Measurements from ENCODE around the gene HEXD.

Gene HEXD

DNA sequence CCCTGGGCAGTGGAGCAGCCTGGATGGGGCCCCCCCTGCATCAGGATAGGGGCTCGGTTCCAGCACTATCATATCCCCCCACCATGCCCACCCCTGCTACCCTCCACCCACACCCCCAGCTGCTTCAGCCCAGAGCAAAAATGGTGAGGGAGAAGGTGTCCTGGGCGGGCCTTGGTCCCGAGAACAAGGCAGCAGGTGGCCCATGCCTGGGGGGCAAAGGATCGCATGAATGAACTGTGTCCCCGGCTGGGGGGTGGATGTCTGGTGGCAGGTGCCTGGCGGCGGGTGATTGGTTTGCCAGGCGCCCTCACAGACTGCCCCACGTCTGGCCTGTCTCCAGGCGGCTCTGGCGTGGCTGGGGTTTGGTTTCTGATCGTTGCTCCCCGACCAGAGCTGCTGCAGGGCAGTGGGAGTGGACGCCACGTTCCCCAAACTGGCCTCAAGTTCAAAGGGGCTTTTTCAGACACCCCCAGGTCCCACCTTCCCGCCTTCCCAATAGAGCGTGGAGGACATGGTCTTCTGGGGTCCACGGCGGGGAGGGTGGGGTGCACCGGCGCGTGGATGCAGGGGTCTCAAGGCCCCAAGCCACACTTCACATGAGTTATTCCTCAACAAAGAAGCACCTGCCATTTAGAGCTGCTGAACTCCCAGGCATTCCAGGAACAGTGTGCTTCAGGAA, 34.0 kb upstream of the HEXD start:
- in situ Hi-C loops (cut with MboI; ENCODE audit: low pct_unique_long_range_greater_than_20kb, low sequenced_read_pairs, unreplicated experiment) = no loop called here
- no peak for DNase-seq (ENCODE audit: low spot score)
- TF ChIP-seq, protein P1, sequence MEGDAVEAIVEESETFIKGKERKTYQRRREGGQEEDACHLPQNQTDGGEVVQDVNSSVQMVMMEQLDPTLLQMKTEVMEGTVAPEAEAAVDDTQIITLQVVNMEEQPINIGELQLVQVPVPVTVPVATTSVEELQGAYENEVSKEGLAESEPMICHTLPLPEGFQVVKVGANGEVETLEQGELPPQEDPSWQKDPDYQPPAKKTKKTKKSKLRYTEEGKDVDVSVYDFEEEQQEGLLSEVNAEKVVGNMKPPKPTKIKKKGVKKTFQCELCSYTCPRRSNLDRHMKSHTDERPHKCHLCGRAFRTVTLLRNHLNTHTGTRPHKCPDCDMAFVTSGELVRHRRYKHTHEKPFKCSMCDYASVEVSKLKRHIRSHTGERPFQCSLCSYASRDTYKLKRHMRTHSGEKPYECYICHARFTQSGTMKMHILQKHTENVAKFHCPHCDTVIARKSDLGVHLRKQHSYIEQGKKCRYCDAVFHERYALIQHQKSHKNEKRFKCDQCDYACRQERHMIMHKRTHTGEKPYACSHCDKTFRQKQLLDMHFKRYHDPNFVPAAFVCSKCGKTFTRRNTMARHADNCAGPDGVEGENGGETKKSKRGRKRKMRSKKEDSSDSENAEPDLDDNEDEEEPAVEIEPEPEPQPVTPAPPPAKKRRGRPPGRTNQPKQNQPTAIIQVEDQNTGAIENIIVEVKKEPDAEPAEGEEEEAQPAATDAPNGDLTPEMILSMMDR (IDR thresholded peaks at IDR 0.05; ENCODE audit: extremely low read depth, insufficient read depth, missing control alignments) = no peak

DNA sequence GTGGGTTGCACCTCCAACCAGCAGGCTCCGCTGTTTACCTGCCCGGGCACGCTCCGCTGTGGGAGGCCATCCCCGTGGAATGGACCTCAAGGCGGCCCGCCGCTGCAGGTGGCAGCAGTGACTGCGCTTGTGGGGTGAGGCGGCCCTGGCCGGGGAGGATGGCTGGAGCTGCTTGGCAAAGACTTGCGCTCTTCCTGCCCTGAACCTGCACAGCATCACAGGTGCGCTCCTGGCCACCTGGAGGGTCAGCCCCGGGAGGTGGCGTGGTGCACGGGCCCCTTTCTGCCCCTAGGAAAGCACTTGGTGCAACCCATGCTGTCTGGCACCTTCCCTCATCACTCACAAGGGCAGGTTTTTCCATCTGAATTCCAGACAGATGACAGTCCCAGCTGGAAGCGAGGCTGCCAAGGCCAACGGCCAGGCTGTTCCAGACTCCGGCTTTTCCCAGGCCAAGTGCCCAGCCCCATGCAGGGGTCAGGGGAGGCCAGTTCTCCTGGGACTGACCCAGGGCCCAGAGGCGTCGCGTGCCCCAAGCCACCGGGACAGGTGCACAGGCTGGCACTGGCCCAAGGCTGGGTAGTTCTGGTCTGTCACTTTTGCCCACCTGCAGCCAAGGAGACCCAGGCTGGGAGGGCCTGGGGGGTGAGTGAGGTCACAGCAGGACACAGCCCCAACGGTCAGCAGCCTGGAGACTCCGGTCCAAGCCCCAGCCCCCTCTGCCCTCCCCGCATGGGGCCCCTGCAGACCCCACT, 33.2 kb upstream of the HEXD start:
- TF ChIP-seq, protein P1 (IDR thresholded peaks at IDR 0.05; ENCODE audit: extremely low read depth, insufficient read depth, missing control alignments) = no peak
- in situ Hi-C loops (cut with MboI; ENCODE audit: low pct_unique_long_range_greater_than_20kb, low sequenced_read_pairs, unreplicated experiment) = no loop called here
- no peak for DNase-seq (ENCODE audit: low spot score)

DNA sequence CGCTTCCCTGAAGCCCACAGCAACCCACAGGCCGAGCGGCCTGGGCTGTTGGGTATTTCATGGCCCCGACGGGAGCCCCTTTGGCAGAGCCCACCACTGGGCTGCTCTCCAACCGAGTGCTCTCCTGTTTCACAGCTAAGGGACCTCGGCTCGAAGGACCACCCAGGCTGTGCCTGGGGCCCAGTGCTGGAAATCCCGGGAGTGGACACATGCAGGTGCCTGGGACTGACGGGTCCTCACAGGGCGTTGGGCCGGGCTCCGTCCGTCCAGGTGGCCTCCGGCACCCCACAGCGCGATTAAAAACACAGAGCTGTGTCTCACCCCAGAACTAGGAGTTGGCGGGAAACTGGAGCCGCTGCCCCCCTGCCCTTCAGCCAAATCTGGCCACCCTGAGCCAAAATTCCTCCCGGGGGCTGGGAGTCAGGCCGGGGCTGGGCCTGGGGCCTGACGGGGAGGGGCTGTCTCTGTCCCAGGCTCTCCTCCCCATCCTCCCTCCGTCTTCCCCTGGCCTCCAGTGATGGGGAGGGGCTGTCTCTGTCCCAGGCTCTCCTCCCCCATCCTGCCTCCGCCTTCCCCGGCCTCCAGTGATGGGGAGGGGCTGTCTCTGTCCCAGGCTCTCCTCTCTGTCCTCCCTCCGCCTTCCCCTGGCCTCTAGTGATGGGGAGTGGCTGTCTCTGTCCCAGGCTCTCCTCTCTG, 32.4 kb upstream of the HEXD start:
- TF ChIP-seq, protein P1 (IDR thresholded peaks at IDR 0.05; ENCODE audit: extremely low read depth, insufficient read depth, missing control alignments) = no peak
- in situ Hi-C loops (cut with MboI; ENCODE audit: low pct_unique_long_range_greater_than_20kb, low sequenced_read_pairs, unreplicated experiment) = no loop called here

DNA sequence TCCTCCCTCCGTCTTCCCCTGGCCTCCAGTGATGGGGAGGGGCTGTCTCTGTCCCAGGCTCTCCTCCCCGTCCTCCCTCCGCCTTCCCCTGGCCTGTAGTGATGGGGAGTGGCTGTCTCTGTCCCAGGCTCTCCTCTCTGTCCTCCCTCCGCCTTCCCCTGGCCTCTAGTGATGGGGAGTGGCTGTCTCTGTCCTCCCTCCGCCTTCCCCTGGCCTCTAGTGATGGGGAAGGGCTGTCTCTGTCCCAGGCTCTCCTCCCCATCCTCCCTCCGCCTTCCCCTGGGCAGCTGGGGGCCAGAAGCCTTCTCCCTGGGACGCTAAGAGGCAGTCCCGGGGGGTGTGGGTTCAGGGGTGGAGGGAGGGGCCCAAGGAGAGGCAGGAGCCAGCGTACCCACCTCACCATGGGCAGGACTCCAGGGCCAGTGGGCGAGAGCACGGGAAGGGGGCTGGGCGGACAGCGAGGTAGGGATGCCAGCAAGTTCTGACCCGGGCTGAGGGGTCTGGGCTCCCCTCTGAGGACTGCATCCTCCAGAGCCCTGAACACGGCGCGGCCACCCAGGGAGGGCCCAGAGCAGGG, 31.8 kb upstream of the HEXD start:
- TF ChIP-seq, protein P1 (IDR thresholded peaks at IDR 0.05; ENCODE audit: extremely low read depth, insufficient read depth, missing control alignments) = no peak
- in situ Hi-C loops (cut with MboI; ENCODE audit: low pct_unique_long_range_greater_than_20kb, low sequenced_read_pairs, unreplicated experiment) = no loop called here
- no peak for DNase-seq (ENCODE audit: low spot score)

More for the DNA sequence above, 32.4 kb upstream of the HEXD start:
- DNase-seq (ENCODE audit: low spot score) = no peak

DNA sequence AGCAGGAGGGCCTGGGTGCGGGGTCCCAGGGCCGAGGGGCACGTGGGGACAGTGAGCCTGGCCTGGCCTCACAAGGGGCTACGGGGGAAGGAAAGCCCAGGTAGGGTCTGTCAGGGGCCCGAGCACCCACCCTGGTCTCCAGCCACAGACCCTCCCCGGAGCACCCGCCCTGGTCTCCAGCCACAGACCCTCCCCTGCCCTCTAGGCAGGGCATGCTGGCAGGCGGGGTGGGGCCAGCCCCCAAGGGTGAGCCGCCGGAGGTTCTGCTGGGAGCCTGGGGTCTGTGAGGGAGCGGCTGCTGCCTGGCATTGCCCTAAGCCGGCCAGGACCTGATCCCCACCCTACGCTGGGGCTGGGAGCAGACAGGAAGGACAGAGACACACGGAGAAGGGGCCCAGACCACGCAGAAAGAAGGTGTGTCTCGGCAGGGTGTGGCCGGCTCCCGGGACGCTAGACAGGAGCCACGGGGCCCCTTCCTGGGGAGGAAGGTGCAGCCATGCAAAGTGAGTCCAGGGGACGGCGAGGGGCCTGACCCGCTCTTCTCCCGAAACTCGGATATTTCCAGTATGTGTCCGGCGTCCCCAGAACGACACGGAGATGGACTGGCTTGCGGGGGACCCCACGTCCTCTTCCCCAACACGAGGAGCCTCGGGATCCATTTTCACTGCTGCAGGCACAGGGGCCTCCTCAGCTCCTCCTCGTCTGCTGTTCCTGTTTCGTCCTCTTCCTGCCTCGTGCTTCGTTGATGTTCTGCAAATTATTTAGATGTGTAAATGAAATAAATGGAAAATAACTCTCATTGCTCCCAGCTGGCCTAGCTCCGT, 31.1 kb upstream of the HEXD start:
- no peak for DNase-seq (ENCODE audit: low spot score)
- TF ChIP-seq, protein P1 (IDR thresholded peaks at IDR 0.05; ENCODE audit: extremely low read depth, insufficient read depth, missing control alignments) = no peak
- in situ Hi-C loops (cut with MboI; ENCODE audit: low pct_unique_long_range_greater_than_20kb, low sequenced_read_pairs, unreplicated experiment) = no loop called here

DNA sequence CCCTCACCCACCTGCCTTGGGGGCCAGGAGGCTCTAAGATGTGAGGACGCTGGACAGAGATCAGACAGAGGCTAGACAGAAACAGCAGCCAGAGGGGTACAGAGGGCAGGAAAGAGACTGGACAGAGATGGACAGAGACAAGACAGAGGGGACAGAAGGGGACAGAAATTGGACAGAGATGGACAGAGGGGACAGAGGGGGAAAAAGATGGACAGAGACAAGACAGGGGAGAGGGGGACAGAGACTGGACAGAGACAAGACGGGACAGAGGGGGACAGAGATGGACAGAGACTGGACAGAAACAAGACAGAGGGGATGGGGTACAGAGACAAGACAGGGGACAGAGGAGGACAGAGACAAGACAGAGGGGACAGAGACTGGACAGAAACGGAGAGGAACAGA, 30.4 kb upstream of the HEXD start:
- in situ Hi-C loops (cut with MboI; ENCODE audit: low pct_unique_long_range_greater_than_20kb, low sequenced_read_pairs, unreplicated experiment) = no loop called here
- no peak for DNase-seq (ENCODE audit: low spot score)
- TF ChIP-seq, protein P1 (IDR thresholded peaks at IDR 0.05; ENCODE audit: extremely low read depth, insufficient read depth, missing control alignments) = no peak

Data from GM13977 (cell line).